Cerebellar nuclear complex (tissue), 1 donor: ENCODE measurements around the gene ACSL6.

Source experiments
- DNase-seq, 2 experiments: peaks; one replicate each; lab custom pipeline; 2025; lab: John Stamatoyannopoulos, UW

Gene ACSL6, protein sequence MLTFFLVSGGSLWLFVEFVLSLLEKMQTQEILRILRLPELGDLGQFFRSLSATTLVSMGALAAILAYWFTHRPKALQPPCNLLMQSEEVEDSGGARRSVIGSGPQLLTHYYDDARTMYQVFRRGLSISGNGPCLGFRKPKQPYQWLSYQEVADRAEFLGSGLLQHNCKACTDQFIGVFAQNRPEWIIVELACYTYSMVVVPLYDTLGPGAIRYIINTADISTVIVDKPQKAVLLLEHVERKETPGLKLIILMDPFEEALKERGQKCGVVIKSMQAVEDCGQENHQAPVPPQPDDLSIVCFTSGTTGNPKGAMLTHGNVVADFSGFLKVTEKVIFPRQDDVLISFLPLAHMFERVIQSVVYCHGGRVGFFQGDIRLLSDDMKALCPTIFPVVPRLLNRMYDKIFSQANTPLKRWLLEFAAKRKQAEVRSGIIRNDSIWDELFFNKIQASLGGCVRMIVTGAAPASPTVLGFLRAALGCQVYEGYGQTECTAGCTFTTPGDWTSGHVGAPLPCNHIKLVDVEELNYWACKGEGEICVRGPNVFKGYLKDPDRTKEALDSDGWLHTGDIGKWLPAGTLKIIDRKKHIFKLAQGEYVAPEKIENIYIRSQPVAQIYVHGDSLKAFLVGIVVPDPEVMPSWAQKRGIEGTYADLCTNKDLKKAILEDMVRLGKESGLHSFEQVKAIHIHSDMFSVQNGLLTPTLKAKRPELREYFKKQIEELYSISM

DNA sequence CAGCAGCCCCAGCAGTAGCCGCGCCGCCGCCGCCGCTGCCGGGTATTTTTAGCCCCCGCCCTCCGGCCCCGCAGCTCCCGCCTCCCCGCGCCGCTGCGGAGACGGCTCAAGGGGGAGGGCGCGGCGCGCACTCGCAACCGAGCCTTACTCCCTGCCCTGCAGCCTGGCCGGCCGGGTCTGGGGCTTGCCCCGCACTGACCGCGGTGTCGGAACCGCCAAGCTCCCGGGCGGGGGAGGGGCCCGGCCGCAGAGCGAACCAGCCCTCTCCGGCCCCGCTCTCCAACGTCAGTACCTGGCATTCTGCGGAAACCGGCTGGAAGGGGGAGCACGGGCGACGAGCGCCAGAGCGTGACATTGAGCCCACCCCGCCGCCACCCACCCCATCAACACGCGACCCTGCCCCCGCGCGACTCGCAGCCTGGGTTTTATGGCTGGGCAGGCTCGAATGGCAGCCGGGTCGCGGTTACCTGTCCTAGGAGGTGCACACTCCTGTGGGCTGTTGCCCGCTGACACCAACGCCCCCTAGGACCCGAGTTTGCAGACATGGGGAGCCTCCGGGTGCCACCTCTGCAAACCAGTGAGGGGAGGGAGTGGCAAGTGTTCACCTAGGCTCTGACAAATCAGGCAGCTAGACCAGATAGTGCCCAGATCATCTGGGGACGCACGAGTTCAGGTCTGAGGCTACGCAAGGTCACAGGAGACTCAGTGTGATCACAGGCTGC lies at the start of gene ACSL6:
ACSL6 (minus strand) TSS at position 37 of the 722 bp plus-strand sequence. CDS start 105 bp downstream, outside the sequence.
- DNase-seq = no peak

DNA sequence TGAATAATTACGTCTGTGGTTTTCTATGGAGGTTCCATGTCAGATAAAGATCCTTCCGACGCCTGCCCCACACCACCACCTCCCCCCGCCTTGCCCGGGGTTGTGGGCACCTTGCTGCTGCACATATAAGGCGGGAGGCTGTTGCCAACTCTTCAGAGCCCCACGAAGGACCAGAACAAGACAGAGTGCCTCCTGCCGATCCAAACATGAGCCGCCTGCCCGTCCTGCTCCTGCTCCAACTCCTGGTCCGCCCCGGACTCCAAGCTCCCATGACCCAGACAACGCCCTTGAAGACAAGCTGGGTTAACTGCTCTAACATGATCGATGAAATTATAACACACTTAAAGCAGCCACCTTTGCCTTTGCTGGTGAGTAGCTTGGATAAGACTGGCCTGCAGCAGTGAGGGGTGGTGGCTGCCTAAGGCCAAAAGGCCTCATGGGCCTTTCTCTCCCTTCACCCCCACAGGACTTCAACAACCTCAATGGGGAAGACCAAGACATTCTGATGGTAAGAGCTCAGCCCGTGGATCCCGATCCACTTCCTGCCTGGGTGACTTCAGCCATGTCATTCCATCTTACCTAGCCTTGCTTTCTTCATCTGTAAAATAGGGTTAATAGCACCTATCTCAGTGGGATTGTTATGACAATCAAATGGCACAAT lies 49.2 kb upstream of the ACSL6 start, which contains the start of gene IL3:
IL3 (plus strand) TSS at position 155 of the 661 bp plus-strand sequence; CDS start at position 207, 52 bp downstream.
- DNase-seq = no peak

DNA sequence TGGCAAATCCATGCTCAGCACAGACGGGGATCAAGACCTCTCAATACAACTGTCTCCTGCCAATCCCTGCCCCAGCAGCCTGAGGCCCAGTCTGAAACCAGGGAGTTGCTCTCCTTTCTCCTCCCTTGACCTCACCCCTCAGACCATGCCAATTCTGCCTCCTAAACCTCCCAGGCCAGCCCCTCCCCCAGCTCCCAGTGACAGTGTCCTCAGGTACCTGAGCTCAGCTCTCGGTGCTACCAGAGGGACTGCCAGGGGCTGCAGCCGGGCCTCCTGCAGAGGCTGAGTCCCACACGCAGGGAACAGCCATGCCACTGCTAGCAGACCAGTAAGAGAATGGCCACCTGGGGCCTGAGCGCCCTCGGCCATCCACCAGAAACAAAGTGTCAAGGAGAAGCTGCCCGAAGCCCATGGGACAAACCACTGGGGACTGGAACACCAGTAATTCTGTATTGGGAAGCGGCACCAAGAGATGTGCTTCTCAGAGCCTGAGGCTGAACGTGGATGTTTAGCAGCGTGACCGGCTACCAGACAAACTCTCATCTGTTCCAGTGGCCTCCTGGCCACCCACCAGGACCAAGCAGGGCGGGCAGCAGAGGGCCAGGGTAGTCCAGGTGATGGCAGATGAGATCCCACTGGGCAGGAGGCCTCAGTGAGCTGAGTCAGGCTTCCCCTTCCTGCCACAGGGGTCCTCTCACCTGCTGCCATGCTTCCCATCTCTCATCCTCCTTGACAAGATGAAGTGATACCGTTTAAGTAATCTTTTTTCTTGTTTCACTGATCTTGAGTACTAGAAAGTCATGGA lies 48.4 kb upstream of the ACSL6 start:
- DNase-seq = no peak

DNA sequence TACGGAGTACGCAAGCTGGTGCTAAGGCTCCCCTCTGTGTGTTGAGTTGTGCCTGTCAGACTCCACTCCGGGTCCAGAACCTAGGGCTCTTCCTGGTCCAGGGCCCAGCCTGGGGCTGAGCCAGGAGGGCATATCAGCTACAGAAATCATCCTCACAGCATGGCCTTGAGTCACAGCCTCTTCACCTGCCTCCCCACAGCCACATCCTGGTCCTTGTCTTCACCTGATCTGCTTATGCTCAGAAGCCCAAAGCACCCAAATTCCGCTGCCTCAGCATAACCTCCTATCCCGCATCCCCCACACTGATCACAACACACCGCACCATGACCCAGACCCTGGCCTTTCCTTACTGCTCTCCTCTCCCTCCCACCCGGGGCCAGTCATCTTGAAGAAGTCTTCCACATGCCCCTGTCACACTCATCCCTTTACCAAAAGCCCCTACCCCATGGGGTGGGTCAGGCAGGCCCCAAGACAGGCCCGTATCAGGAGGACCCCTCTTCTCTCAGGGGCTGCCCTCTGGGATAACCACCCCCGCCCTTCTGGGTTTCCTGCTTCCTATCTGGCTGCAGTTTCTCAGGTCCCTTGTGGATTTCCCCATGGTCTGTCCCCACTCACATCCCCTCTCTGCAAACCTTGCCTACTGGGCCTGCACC lies 47.7 kb upstream of the ACSL6 start:
- DNase-seq = no peak

DNA sequence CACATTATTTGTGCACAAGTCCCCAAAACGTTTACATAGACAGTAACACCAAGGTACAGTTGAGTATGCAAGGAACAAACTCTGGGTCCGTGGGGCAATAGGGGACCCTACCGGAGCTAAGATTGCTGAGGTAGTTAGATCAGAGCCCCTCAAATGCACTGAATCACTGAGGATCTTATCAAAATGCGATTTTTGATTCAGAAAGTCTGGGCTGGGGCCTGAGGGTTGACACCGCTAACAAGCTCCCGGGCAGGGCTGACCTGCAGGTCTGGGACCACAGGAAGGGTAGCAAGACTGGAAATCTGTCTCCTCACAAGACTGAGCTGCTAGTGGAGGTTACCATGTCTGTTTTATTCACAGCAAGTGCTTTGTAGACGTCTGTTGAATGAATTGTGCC lies 47.2 kb upstream of the ACSL6 start:
- DNase-seq = no peak

DNA sequence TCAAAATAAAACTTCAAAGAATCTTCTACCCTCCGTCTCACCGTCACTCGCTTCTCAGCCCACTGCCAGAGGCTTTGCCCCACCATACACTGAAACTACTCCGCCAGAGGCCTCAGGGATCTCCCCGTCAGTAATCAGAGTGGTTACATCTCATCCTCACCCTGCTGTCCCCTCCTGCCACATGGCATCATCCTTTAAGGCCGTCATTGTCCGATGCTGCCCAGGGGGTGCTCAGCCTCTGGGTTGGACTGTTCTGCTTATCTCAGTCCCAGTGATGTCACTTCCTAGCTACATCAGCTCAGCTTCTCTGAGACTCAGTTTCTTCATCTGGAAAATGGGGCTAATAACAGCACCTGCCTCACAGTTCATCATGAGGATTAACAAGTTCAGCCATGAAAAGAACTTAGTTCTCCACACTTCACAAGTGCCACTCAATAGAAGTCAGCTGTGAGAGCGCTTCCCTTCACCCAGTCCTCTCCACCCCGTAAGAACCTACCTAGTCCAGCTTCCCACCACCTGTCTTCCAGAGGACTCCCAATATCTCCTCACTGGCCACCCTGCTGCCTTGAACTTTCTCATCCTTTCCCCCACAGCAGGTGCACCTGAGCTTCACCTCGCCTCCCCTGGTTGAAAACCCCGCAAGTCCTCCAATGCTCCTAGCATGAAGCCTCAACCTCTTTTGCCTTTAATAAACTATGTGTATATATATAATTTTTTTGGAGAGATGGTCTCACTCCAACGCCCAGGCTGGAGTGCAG lies 46.2 kb upstream of the ACSL6 start:
- no peak for DNase-seq

DNA sequence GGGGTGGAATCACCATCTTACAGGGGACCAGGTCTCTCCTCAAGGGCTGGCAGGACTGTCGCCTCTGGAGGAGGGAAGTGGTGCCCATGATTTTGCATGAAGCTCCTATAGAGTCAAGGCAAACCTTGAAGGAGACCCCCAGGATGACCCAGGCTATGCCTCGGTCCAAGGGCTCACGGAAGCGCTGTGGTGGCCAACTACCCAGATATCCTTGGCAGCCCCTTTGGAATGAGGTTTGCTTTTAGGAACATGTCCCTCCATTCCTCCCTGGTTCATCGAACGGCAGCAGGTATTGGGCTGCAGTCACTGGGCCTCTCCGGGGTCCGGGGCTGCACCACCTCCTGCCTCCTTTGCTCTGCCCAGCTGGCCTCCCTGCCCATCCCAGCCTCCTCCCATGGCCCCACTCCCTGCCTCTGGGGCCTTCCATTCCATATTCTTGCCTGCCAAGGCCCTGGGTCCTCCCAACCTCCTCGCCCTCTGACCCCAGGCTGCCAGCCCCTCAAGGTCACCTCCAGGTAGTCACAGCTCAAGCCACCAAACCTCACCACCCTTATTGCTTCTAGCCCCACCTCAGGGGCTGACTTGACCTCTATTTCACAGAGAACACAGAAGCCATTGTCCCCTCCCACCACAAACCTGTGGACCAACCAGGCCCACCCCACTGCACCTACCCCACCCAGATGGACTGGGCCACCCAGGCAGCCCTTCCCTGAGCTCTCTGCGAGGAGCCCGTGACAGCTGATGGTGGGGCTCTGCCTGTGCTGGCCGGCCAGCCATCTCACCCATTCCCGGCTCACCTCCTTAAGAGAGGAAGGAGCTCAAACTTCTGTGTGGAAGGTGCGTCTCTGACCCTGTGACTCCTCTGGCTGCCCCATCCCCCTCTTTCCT lies 45.4 kb upstream of the ACSL6 start:
- no peak for DNase-seq

DNA sequence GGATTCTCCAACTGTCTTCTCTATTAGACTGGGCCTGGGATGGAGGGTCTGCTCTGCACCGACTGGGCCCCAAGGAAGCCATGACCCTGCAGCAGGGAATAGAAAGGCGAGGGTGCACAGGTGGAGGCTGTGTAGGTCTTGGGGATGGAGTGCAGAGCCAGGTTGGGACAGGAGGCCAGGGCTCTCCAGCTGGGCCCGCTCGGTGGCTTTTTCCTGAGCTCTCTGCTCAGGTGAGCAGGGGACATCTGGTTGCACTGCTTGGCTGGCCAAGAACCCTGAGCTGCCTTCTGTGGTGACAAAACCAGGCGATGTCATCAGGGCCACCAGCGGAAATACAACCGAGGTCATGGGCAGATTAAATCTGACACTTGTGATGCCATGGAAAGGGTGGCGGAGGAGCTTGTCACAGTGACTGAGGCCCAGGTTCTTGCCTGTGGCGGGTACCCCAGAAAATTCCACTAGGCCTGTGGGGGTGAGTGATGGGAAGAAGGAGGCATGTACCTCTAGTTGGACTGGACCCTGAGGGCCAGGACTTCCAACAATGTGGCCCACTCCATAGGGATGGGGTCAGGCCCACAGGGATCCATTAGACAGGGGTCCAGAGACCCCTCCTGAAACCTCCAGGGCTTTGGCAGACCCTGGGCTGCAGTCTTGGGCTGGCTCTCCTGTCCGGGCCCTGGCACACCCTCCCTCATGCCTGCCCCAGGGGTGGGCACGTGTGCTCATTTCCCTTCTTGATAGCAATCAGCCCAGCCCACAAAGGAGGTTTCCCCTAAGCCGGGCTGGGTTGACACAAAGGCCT lies 44.6 kb upstream of the ACSL6 start:
- no peak for DNase-seq

DNA sequence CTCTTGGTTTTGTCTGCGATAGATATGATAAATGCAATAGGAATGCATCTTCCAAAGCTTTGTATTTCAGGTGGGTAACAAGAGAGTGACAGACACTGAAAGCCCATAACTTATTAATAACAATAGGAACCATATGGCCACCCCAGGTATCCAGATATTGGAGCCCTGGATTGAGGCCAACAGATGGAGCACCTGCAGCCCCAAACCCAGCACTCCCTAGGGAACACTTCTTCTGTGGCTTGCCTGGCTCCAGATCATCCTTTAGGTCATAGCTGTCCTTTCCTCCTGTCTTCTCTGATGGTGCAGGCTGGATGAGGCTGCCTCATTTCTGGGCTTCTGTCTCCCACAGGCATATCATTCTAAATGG lies 44.0 kb upstream of the ACSL6 start:
- no peak for DNase-seq

DNA sequence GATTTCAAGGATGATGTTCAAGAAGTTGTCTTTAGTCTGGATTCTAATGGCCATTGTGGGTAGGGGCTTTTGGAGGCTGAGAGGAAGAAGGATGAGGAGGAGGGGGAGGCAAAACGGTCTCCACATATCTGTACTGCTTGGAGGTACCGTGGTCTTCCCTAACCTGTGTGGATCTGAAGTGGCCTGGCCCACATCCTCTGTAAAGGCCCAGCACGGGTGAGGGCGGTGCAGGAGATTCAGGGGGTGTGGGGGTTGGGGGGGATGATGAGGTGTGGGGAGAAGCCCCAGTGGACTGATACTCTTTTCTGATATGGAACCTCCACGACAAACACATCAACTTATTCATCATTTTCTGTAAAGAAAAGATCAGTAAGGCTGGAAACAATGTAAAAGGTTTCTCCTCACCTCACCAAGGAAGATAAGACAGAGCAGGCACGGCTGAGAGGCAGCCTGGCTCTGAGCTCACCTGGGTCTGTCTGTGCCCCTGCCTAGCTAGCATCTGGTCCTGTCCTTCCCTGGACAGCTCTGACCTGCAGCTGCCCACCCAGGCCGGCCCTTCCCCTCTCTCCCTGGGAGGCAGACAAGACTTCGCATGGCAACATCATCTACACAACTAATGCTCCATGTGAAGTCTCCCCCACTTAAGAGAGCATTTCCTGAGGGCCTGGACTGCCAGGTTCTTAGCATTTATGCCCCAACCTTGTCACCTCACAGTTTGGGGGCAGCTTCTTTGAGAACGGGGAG lies 43.4 kb upstream of the ACSL6 start:
- no peak for DNase-seq

DNA sequence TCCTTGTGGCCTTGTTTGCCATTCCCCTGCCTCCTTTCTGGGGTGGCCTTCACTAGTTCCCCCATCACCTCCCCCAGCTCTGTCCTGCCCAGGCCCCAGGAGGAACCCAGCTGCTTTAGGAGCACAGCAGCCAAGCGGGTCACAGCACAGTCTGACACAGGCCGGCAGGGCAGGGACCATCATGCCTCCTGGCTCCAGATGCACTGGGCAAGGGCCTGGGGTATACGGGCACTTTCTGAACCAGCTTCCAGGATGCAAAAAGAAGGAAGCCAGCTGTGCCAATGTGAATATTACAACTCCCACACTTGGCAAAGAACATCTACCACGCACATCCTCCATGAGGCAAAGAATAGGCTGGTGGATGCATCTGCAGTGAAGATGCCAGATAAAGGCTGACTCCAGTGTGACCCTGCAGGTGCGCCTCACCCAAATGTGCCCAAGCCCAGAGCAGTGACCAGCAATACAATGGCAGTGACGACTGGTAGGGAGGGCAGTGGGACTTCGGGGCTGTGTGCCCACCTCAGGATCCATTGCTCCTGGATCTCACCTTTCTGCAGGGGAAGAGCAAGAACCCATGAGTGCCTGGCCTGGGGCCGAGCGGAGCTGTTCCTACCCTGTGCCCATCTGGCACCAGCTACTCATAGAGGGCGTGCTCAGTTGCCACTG lies 42.7 kb upstream of the ACSL6 start:
- DNase-seq = no peak

DNA sequence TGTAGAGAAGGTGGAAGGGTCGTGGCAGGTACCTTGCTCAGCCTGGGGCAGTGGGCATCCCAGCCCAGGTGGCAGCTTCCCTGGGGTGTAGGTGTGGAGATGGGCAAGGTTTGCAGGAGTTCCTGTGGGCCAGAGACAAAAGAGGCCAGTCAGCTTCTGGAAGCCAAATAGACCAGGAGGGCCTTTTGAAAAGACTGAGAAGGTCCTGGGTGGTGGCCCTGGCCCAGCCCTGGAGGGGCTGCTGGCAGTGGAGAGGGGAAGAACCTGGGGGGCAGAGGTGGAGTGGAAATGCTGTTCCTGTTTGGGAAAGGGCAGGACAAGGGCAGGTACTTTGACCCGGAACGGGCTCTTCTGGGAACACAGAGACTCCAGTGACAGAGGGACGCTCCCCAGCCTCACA lies 42.0 kb upstream of the ACSL6 start:
- DNase-seq = no peak

DNA sequence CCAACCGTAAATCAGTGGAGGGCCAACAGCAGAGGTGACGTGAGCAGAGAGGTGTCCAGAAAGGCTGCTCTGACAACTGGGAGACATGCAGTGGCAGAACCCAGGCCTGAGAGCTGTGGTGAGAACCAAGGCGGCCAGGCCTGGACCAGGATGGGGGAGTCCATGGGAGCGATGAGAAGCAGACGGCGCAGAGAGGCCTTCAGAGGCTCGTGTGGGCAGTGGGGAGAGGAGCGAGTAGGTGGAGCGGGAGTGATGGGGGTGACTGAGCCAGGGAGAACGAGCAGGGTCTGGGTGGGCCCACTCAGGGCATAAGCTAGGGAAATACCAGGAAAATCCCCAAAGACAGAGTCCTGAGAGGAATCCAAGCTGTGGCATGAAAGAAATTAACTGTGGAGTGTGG lies 41.1 kb upstream of the ACSL6 start:
- no peak for DNase-seq

DNA sequence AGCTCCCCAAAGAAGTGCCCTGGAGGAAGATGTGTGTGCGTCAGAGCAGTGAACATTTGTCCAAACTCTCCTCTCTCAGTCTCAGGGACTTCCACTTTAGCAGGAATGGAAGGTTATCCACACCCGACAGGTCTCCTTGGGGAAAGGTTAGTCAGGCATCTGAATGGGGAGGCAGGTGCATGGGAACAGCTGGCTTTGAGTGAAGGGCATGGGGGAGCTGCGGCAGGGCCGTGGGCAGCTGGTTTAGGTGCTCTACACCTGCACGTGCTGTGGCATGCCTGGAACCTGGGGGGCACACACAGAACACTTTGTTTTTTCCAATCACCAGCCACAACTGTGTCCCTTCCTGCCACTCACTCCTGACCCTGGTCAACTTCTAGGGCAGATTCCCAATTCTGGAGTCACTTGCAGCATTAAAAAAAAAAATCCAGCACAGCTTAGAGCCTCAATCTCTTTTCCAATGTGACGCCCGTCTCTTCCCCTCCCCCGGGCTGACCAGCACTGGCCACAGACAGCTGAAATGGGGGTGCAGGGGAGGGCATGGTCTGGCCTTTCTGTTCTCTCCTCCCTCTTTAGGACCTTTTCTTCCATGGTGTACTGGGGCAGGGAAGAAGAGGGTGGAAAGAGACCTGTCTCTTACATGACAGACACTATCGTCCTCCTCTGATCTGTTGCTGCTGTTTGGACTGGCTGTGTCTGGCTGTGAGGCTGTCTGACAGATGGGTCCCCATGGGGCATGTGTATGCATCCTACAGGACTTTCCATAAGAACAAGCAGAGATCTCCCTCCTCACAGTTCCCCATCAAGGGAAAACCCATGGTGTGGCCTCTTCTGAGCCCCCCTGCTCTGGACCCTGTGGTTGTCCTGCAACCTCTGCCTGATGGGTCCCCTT lies 39.4 kb upstream of the ACSL6 start:
- no peak for DNase-seq

DNA sequence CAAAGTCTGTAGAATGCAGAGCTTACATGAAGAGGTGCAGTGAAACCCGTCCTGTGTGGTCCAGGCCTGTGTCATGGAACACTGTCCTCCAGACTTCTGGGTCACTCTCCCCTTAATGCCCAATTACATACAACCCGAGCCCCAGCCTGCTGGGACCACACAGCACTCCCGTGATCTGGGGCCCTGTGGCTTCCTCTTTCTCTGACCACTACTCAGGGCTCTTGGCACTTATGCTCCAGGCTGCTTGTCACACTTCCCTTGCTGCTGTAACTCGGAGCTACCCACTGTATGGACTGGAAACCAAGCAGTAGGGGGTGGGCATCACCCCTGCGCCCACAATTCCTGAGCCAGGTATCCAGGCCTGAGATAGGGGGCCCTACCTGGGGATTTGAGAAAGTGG lies 38.7 kb upstream of the ACSL6 start:
- no peak for DNase-seq

DNA sequence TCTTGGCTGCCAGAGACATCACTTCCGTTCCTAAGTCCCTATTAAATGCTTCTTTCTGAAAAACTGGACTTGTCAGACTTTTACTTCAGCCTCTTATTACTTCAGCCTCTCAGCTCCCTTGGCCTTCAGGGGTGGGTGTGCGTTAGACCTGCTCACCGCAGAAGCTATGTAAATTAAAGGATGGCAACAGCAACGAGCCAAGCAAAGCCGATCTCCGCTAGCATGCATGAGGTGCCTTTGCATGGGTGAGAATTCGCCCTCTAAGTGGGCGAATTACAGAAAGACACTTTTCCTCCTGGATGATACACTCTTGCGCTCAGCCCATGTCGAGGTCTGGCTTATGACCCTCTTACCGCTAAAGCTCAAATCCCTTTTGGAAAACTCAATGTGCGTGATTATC lies 38.1 kb upstream of the ACSL6 start:
- no peak for DNase-seq
